Parathyroid adenoma (tissue), 2 donors: ENCODE data around the gene POLR3GL.

Source experiments
- H2AFZ ChIP-seq: fragments of 300-600 bp; sonication (generic); one replicate; pipeline ENCODE4 v1.7.0; 2017; ENCODE audit warnings: antibody characterized with exemption, mild to moderate bottlenecking
- H3K27ac ChIP-seq: fragments of 300-600 bp; sonication (generic); one replicate; pipeline ENCODE4 v1.7.0; 2017
- H3K27me3 ChIP-seq: fragments of 300-600 bp; sonication (generic); one replicate; pipeline ENCODE4 v1.7.0; 2017; ENCODE audit warnings: low read length; ENCODE audit not compliant: control insufficient read depth, insufficient read depth
- H3K36me3 ChIP-seq: fragments of 300-600 bp; sonication (generic); one replicate; pipeline ENCODE4 v1.7.0; 2017; ENCODE audit warnings: low read length; ENCODE audit not compliant: control insufficient read depth, insufficient read depth
- H3K4me1 ChIP-seq: fragments of 300-600 bp; sonication (generic); one replicate; pipeline ENCODE4 v1.7.0; 2017; ENCODE audit warnings: control low read depth
- H3K4me2 ChIP-seq: fragments of 300-600 bp; sonication (generic); one replicate; pipeline ENCODE4 v1.7.0; 2017; ENCODE audit warnings: low read length
- H3K4me3 ChIP-seq: fragments of 300-600 bp; sonication (generic); one replicate; pipeline ENCODE4 v1.7.0; 2017; ENCODE audit warnings: low read depth, low read length
- H3K79me2 ChIP-seq: fragments of 300-600 bp; sonication (generic); one replicate; pipeline ENCODE4 v1.7.0; 2017; ENCODE audit warnings: control low read depth
- H3K9ac ChIP-seq: fragments of 300-600 bp; sonication (generic); one replicate; pipeline ENCODE4 v1.7.0; 2017; ENCODE audit warnings: mild to moderate bottlenecking
- H3K9me3 ChIP-seq: fragments of 300-600 bp; sonication (generic); one replicate; pipeline ENCODE4 v1.7.0; 2017; ENCODE audit warnings: low read length; ENCODE audit not compliant: control insufficient read depth
- CTCF ChIP-seq: fragments of 300-600 bp; sonication (generic); IDR thresholded peaks from one replicate; pipeline ENCODE4 v1.7.0; 2017; ENCODE audit warnings: antibody characterized with exemption, mild to moderate bottlenecking
- donor health status: primary hyperparathyroidism.

POLR3GL gene

GRCh38 chr1:145956361-145956760, 8.1 kb upstream of the POLR3GL start:
- no peaks in the 10 kb centered on the region for H3K9me3 ChIP-seq
- H3K9ac ChIP-seq: no peak overlapping the region
- H3K4me3 ChIP-seq: peak overlapping the region; percentile 55
- no peak for TF ChIP-seq CTCF
- H3K27me3 ChIP-seq: no peaks in the 10 kb centered on the region
- H3K4me1 ChIP-seq: peaks cover 5% of the 10 kb centered on the region
- H2AFZ ChIP-seq: no peak overlapping the region
- peaks cover 7% of the 10 kb centered on the region for H3K79me2 ChIP-seq
- H3K4me2 ChIP-seq: peak overlapping the region; percentile 84
- peak overlapping the region; percentile 83 for H3K27ac ChIP-seq
- H3K36me3 ChIP-seq: no peaks in the 10 kb centered on the region

- H2AFZ ChIP-seq: peak overlapping the region; percentile 71
- H3K9ac ChIP-seq: no peak overlapping the region
- peak overlapping the region; percentile 84 for H3K4me2 ChIP-seq
- peak overlapping the region; percentile 55 for H3K4me3 ChIP-seq
- H3K36me3 ChIP-seq: no peaks in the 10 kb centered on the region
- H3K4me1 ChIP-seq: peaks cover 5% of the 10 kb centered on the region
- no peaks in the 10 kb centered on the region for H3K9me3 ChIP-seq
- H3K27ac ChIP-seq: peak overlapping the region; percentile 83
- no peak for TF ChIP-seq CTCF
- H3K27me3 ChIP-seq: no peaks in the 10 kb centered on the region
- peaks cover 3% of the 10 kb centered on the region for H3K79me2 ChIP-seq
These were observed 7.6 kb upstream of the POLR3GL start for GRCh38 chr1:145956781-145957442.

GRCh38 chr1:145957443-145958319, 6.8 kb upstream of the POLR3GL start, which contains the start of gene LIX1L:
TSS of gene LIX1L (minus strand) at chr1:145958017. CDS start at chr1:145957927, 90 bp downstream.
- TF ChIP-seq CTCF: no peak
- Histone ChIP-seq H3K27me3 (no peaks in the 10 kb centered on the region), H3K4me1 (peaks cover 5% of the 10 kb centered on the region), H3K79me2 (peaks cover 3% of the 10 kb centered on the region), H3K36me3 (no peaks in the 10 kb centered on the region), H2AFZ (peak within 1 kb of the TSS; percentile 71), H3K4me3 (peak within 1 kb of the TSS; percentile 55), H3K4me2 (peak within 1 kb of the TSS; percentile 84), H3K9me3 (no peaks in the 10 kb centered on the region), H3K9ac (no peak within 1 kb of the TSS), H3K27ac (peak within 1 kb of the TSS; percentile 83)

DNA sequence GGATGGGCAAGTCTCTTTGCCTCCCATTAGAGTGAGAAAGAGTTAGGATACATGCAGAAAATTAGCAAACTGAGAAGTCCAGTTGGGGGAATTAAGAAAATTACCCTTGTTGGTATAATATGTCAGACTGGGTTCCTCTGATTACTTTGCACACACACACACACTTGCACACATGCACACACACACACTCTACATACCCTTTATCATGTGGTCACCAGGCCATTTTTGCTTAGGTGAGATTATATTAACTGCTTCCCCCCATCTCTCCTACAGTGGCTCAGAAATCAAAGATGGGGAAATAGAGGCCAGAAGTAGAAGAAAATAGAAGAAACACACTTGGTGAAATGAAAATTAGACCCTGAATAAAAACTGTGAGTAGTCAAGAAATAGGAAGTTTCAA, 5.8 kb upstream of the POLR3GL start:
- Histone ChIP-seq H3K27ac (no peak overlapping the region), H3K9ac (no peak overlapping the region), H3K4me2 (no peak overlapping the region), H2AFZ (no peak overlapping the region), H3K27me3 (no peaks in the 10 kb centered on the region), H3K9me3 (no peaks in the 10 kb centered on the region), H3K79me2 (peaks cover 3% of the 10 kb centered on the region), H3K4me3 (no peak overlapping the region), H3K4me1 (peaks cover 10% of the 10 kb centered on the region), H3K36me3 (no peaks in the 10 kb centered on the region)
- no peak for TF ChIP-seq CTCF
